ENCODE measurements around the gene CACNA1A. TPM values are rescaled to one million over a fixed set of nuclear protein-coding genes. Genes with fewer than 3 reads are reported as not detected.

CACNA1A gene
- polyA plus RNA-seq, 3 donors, result 0.08 to 0.09 TPM; not detected in 1

DNA sequence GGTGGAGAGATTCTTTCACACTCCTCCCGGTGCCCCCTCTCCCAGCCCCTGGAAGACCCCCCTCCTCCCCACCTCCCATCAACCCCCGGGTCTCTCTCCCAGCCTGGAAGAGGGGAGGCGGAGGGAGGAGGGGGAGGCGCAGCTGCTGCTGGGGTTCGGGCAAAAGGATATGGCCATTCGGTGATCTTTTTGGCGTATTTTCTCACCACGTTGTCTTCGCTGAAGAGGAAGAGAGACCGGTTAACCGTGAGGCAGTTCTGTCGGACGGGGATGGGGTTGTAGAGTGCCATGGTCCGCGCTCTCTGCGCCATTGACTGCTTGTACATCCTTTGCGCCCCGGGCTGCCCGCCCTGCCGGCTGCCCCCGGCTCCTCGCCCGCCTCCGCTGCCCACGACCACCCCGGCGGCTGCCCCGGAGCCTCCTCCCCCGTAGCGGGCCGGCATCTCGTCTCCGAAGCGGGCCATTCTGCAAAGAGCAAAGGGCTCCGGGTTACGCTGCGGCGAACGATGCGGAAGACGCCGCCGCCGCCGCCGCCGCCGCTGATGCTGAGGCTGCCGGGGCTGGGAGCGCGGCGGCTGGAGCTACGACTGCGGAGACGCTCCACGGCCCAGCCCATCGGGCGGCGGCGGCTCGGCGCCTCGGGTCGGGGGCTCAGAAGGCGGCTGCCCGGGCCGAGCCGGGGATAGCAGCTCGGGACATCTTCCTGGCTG, 363 bp downstream of the CACNA1A start:
- peaks cover 58 to 75% (median 72%) of the 10 kb centered on the region in 3 donors for H3K27me3 Mint-ChIP-seq (ENCODE audit: low read depth in 3 of 3)
- H3K27ac ChIP-seq (ENCODE audit: low read depth in 1 of 2, low read length in 2 of 2), result no peak overlapping the region
- TF ChIP-seq, protein P1, sequence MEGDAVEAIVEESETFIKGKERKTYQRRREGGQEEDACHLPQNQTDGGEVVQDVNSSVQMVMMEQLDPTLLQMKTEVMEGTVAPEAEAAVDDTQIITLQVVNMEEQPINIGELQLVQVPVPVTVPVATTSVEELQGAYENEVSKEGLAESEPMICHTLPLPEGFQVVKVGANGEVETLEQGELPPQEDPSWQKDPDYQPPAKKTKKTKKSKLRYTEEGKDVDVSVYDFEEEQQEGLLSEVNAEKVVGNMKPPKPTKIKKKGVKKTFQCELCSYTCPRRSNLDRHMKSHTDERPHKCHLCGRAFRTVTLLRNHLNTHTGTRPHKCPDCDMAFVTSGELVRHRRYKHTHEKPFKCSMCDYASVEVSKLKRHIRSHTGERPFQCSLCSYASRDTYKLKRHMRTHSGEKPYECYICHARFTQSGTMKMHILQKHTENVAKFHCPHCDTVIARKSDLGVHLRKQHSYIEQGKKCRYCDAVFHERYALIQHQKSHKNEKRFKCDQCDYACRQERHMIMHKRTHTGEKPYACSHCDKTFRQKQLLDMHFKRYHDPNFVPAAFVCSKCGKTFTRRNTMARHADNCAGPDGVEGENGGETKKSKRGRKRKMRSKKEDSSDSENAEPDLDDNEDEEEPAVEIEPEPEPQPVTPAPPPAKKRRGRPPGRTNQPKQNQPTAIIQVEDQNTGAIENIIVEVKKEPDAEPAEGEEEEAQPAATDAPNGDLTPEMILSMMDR (IDR thresholded peaks at IDR 0.05), result no peak
- H3K4me1 Mint-ChIP-seq, result no peaks in the 10 kb centered on the region
- intact Hi-C loops (cut with micrococcal nuclease), result no loop called here
- H3K27me3 ChIP-seq (ENCODE audit: control insufficient read depth in 2 of 2, insufficient read depth in 2 of 2, low read length in 2 of 2), result peaks cover 45 to 52% of the 10 kb centered on the region in 2 donors
- no peak overlapping the region for H3K27ac Mint-ChIP-seq
- no peak overlapping the region for H2AFZ ChIP-seq (ENCODE audit: insufficient read depth, low read depth, low read length, poor library complexity, severe bottlenecking)
- H3K36me3 ChIP-seq (replicated peaks in 1 of 2; ENCODE audit: control insufficient read depth in 1 of 2, insufficient read depth in 2 of 2, low read length in 2 of 2), result no peaks in the 10 kb centered on the region
- peaks cover 0 to 11% of the 10 kb centered on the region in 2 donors for H3K9me3 ChIP-seq (replicated peaks in 1 of 2; ENCODE audit: control insufficient read depth in 1 of 2, insufficient read depth in 1 of 2, low read length in 2 of 2)
- H3K9ac ChIP-seq (ENCODE audit: insufficient read depth, low read length, poor library complexity, severe bottlenecking), result no peak overlapping the region
- no peaks in the 10 kb centered on the region for H3K36me3 Mint-ChIP-seq
- no peak overlapping the region for H3K4me2 ChIP-seq (replicated peaks; ENCODE audit: extremely low read depth, low read length, poor library complexity, severe bottlenecking)
- no peak overlapping the region for H3K4me3 ChIP-seq (replicated peaks in 1 of 3; ENCODE audit: low read depth in 2 of 3, low read length in 3 of 3)
- H3K4me3 Mint-ChIP-seq, result peak overlapping the region in 1 of 2 donors; percentile 75
- no peaks in the 10 kb centered on the region for H4K20me1 ChIP-seq (ENCODE audit: insufficient read depth, low read length)
- H3K4me1 ChIP-seq (ENCODE audit: control insufficient read depth in 1 of 2, insufficient read depth in 2 of 2, low read length in 2 of 2), result no peaks in the 10 kb centered on the region
- DNase-seq, result no peak
- 1% methylated on average over 56 of the region's 69 CpGs for WGBS (ENCODE audit: insufficient coverage)
- H3K9me3 Mint-ChIP-seq, result peaks cover 3 to 17% (median 7%) of the 10 kb centered on the region in 7 donors
- H3K79me2 ChIP-seq (ENCODE audit: insufficient read depth, low read length), result no peaks in the 10 kb centered on the region

DNA sequence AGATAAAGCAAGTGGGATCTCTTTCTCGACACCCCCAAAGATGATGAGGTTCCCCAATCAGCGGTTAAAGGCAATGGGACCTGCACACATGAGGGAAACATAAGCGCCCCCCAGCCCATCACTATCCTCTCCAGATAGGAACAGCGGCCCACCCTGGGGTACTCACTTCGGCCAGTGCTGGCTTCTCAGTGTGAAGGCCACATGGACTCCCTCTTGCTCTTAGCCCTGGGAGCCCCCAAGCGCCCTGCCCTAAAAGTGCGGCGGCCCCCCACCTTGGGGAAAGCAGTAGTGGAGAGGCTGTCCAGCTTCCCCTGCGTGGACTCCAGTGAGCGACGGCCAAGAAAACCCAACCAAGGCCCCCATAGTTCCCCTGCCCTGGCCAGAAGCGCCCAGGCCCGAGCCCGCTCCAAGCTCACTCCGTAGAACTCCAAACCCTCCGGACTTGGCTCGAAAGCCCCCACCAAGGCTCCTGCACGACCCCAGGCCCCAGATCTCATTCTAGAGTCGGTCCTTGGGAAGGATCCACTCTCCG, 1.0 kb downstream of the CACNA1A start:
- Histone ChIP-seq H3K9me3 (replicated peaks in 1 of 2; ENCODE audit: control insufficient read depth in 1 of 2, insufficient read depth in 1 of 2, low read length in 2 of 2) (peaks cover 0 to 11% of the 10 kb centered on the region in 2 donors), H3K79me2 (ENCODE audit: insufficient read depth, low read length) (no peaks in the 10 kb centered on the region), H3K27me3 (ENCODE audit: control insufficient read depth in 2 of 2, insufficient read depth in 2 of 2, low read length in 2 of 2) (peaks cover 45 to 52% of the 10 kb centered on the region in 2 donors), H3K9ac (ENCODE audit: insufficient read depth, low read length, poor library complexity, severe bottlenecking) (no peak overlapping the region), H3K4me2 (replicated peaks; ENCODE audit: extremely low read depth, low read length, poor library complexity, severe bottlenecking) (no peak overlapping the region), H3K4me1 (ENCODE audit: control insufficient read depth in 1 of 2, insufficient read depth in 2 of 2, low read length in 2 of 2) (no peaks in the 10 kb centered on the region), H3K4me3 (replicated peaks in 1 of 3; ENCODE audit: low read depth in 2 of 3, low read length in 3 of 3) (no peak overlapping the region), H4K20me1 (ENCODE audit: insufficient read depth, low read length) (no peaks in the 10 kb centered on the region), H3K36me3 (replicated peaks in 1 of 2; ENCODE audit: control insufficient read depth in 1 of 2, insufficient read depth in 2 of 2, low read length in 2 of 2) (no peaks in the 10 kb centered on the region), H2AFZ (ENCODE audit: insufficient read depth, low read depth, low read length, poor library complexity, severe bottlenecking) (no peak overlapping the region), H3K27ac (ENCODE audit: low read depth in 1 of 2, low read length in 2 of 2) (no peak overlapping the region)
- 37% methylated on average over 20 of the region's 20 CpGs for WGBS (ENCODE audit: insufficient coverage)
- Mint-ChIP-seq H3K4me1 (no peaks in the 10 kb centered on the region), H3K36me3 (no peaks in the 10 kb centered on the region), H3K27me3 (ENCODE audit: low read depth in 3 of 3) (peaks cover 59 to 75% (median 71%) of the 10 kb centered on the region in 3 donors), H3K4me3 (peak overlapping the region in 1 of 2 donors; percentile 69), H3K27ac (no peak overlapping the region), H3K9me3 (peaks cover 3 to 17% (median 7%) of the 10 kb centered on the region in 7 donors)
- intact Hi-C loops (cut with micrococcal nuclease), result no loop called here
- no peak for DNase-seq
- TF ChIP-seq, protein P1 (IDR thresholded peaks at IDR 0.05), result no peak

Measured in CD14-positive monocyte (primary cell).